Epidermal melanocyte (primary cell): ENCODE measurements around the gene KIRREL3.
"Not testable (repeated sequence)": the region's sequence is repeated elsewhere in the genome, so short reads cannot be mapped to it uniquely, and the experiment has no call there.

ENCODE experiments used
- DNase-seq: peaks from one replicate; pipeline ENCODE4 v3.0.0; 2011; ENCODE audit warnings: low spot score; ENCODE audit not compliant: insufficient read length

Gene KIRREL3

DNA sequence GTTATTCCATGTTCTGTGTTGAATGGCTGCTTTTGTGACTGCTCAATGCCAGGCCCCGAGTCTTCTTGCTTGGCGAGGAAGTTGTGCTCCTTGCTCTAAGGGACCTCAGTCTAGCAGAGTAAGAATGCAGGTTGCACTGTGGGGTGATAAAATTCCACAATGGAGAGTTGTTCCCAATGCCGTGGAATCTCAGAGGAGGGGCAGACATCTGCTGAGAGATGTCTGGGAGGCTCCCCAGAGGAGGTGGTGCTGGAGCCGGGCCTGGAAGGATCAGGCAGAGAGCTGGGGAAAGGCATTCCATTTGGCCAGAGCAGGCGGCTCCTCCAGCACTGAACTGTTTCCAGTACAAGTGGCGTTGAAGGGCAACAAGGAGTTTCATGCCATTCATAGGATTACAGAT lies 589.9 kb downstream of the KIRREL3 start:
- DNase-seq, result peak; percentile 62

DNA sequence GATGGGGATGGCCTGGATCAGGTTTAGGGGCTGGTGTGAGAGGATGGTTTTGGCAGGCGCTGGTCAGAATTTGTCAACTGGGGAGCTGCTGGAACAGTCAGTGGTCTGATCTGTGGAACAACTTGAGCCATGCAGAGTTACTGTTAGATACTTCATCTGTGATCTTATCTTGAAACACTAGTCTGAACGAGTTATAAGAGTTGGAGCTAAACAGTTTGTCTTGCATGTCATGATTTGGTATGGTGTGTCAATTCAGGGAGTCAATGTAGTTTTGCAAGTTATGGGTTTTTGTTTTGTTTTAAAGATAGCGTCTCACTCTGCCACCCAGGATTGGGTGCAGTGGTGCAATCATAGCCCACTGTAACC lies 591.0 kb downstream of the KIRREL3 start:
- no peak for DNase-seq

DNA sequence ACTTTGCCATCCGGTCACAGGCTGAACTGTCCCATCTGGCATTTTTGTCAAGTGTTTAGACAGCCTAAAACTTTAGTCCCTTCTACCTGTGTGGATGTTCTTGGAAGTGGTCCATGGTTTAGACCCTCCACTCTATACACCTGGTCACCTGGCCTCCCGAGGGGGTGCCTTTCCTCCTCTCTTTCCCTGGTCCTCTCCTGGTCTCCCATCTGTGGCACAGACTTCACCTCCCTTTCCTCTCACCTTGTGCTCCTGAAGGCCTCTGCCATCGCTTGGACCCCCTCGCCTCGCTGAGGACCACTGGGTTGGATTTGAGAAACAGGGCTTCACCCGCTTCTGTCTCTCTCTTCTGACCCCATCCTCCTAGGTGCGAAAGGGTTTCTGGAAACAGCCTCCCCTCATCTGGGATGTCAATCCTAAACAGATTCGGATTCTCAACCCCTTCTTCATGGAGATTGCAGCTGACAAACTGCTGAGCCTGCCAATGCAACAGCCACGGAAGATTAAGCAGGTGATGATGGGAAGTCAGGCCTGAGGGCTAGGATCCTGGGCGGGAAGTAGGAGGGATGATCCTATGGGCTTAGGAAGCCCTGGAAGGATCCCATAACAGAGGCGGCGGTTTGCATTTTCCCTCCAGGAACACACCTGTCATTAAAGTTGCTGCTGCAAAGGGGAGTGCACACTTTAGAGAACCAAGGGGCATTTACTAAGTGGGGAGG lies 591.5 kb downstream of the KIRREL3 start:
- no peak for DNase-seq

DNA sequence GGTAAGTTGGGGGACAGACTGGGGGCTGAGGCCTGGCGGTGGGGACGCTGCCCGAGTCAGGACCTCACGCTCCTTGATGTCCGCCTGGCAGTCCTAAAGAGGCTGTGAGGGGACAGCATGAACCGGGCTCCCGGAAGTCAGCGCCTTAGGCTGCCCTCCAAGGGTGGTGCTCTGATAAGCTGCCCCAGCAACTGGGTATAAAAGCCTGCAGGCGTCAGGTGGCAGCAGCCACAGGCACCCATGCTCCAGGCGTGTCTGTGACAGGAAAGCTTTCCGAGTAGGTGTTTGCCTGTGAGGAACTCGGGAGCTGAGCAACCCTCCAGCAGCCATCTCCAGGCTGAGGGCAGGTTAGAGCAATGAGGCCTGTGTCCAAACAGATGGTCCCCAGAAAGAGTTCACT lies 592.1 kb downstream of the KIRREL3 start:
- DNase-seq, result no peak

DNA sequence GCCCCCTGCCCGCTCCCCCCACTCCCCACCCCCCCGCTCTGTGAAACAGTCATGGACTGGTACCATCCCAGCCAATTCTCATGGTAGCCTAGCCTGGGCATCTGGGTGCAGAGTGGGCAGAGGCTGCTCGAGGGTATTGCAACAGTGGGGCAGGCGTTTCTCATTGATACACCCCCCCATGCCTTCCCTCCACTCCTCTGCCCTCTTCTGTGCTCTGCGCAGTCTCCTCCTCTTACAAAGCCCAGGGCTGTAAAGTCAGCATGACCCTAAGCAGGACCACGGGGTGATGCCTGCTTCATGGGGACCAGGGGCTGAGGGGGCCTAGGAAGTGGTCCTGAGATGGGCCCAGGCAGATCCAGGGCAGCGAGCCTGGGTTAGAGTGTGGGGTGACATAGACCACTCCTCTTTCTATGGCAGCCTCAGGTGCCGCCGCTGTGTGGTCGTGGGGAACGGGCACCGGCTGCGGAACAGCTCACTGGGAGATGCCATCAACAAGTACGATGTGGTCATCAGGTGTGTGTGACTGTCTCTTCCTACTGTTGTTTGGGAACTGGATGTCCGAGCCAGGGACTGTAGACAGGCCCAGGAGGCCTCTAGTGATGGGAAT lies 592.8 kb downstream of the KIRREL3 start:
- no peak for DNase-seq

DNA sequence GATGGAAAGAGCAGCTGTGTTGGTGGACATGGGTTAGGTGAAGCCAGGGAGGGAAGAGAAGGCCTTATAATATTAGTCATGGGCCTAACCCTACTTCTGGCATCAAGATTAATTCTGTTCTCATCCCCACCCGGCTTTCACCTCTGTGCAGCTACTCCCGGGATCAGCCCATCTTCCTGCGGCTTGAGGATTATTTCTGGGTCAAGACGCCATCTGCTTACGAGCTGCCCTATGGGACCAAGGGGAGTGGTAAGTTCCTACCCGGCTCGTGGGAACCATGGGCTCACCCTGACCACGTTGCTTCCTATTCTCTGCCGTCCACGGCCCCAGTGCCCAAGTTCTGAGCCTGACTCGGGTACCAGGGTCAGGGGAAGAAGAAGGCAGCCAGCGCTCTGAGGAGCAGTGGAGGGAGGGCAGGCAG lies 593.5 kb downstream of the KIRREL3 start:
- DNase-seq, result no peak

DNA sequence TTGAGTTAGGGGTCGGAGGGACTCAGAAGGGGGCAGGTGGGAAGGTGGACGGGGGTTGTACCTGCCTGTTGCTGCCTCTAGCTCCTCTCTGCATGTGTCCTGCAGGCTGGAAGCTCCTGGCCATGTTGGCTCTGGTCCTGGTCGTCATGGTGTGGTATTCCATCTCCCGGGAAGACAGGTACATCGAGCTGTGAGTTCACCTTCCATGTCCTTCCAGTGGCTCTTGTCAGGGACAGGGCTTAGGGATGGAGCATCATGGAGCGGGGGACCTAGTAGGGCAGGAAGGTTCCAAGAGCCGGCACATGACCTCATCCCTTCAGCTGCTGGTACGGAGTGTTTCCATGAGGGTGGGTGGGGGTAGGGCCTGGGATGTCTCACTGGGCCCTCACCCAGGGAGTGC lies 594.2 kb downstream of the KIRREL3 start:
- no peak for DNase-seq

DNA sequence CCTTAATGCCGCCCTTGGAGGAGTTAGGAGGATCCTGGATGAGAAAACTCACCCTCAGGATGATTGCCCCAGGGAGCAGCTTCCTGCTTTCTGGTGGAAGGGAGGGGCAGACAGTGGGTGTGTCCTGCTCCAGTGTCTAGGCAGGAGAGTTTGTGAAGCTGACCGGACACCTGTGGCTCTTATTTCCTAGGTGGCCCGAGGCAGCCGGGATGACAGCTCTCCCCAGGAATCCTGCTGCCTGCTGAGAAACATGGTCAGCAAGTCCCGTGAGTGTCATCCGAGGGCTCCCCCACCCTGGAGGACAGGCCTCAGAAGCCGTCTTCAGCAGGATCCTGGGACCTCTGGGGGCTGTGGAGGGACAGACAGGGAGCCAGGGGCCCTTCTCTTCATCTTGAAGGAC lies 594.7 kb downstream of the KIRREL3 start:
- no peak for DNase-seq

DNA sequence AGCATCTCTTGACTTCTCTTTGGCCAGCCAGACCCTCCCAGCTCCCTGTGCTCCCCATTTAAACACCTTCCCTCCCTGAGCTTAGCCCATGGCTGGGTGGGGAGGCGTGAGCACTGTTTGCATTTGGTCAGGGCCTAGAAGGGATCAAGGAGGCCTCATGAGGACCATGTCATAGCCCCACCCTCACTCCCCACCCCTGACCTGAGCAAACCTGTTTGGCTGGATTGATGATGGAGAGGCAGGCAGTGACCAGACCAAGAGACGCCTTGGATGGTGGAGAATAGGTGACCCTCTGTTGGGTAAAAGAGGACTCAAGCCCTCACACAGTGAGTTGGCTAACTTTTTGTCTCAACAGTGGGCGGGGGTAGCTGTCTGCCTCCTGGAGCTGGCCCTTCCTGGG lies 595.2 kb downstream of the KIRREL3 start:
- DNase-seq, result no peak

DNA sequence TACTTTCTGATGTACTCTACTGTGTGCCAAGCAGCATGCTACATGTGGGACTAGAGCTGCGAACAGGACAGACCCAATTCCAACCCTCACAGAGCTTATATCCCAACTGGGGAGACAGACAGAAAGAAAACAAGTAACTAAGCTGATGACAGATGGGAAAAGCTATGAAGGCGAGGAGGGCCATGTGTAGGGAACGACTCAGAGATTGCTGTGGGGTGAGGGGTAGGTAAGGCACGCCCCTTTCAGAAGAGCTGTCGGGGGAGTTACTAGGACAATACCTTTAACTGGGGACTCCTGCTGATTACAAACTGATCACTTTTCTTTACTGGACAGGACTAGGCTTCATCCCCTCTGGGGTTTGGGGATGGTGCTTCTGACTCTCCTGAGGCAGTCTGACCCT lies 596.2 kb downstream of the KIRREL3 start:
- DNase-seq, result no peak

DNA sequence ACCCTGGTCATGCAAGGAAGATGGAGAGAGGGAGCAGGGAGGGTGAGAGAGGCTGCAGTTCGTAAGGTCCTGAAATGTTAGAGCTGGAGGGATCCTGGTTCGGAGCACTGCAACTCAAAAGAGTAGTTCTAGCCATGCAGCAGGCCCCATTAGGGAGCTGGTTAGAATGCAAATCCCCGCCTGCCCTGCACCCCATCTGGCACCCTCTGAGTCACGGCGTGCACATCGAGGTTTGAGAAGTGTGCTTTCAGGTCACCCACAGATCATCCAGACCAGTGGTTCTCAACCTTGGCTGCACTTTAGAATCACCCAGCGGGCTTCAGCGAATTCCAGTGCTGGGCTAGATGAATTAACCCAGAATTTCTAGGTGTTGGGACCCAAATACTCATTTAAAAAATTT lies 596.9 kb downstream of the KIRREL3 start:
- DNase-seq, result no peak

DNA sequence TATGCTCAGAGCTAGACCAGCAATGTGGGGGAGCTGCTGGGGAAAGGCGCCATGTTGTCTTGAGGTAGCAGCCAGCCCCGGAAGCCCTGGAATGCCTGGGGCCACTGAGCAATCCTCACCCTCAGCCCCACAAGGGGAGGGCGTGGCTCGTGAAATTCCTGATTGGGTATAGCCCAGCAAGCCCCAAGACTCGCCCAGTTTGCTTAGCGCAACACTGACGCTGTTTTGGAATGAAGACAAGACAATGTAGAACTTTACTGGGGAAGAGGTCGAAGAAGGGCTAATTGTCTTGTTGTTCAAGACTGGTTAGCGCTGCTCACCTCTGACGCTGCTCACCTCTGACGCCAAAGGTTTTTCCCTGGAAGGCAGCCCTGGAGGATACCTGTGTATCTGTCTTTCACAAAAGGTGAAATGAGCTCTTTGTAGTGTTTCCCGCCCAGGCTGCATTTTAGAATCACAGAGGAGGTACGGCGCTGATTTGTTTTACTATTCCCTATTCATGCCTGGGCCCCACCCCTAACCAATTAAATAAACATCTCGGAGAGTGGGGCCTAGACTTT lies 597.5 kb downstream of the KIRREL3 start:
- no peak for DNase-seq

DNA sequence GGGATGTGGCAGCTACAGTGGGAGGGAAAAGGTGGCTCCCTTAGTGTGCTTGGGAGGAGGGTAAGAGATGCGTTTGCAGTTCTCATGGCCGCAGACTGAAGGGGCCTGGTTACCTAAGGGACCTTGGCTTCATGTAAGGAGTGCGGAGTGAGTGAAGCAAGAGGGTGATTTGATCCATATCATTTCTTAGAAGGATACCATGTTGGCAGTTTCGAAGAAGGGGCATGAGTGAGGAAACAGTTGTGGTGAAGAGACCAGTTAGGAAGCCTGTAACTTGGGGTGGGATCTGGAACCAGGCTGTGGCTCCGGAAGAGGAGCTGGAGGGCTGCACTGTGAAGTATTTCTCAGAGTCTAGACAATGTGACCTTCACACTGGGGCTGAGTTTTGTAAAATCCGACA lies 600.1 kb downstream of the KIRREL3 start:
- DNase-seq, result no peak

DNA sequence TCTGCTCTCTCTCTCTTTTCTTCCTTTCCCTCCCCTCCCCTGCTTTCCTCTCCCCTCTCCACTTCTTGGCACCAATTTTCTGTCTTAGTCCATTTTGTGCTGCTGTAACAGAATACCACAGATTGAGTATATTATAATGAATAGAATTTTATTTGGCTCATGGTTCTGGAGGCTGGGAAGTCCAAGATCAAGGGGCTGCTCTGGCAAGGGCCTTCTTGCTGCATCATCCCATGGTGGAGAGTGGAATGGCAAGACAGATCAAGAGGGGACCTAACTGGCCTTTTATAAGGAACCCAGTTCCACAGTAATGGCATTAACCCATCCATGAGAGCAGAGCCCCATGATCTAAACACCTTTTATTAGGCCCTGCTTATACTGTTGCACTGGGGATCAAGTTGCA lies 600.6 kb downstream of the KIRREL3 start:
- DNase-seq, result no peak

DNA sequence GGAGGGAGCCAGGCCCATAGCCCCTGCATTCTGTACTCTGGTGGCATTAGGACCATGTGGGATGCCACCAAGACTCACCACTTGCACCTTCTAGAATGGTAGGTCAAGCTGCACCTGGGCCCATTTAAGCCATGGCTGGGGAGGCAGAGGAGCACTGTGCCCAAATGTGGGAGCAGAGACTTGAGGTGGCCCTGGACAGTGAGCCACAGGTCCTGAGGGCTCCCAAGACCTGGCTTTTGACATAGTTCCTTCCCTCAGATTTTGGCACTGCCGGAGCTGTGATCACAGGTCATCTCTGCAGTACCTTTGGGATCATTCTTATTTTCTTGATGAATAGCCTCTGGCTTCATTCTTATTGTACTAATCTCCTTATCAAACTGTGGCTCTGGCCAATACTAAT lies 601.8 kb downstream of the KIRREL3 start:
- no peak for DNase-seq

DNA sequence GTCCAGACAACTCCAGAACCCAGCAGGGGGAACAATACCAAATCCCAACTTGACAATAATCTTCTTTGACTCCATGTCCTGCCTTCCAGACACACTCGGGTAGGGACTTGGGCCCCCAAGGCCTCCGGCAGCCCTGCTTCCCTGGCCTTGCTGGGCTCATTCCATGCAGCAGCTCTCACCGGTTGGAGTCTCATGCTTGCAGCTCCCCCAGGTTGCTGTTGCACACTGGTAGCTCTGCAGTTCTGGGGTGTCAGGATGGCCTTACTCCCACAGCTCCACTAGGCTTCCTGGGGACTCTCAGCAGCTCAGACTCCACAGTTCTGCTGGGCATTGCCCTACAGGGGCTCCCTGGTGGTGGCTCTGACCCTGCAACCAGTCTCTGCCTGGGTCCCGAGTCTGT lies 602.3 kb downstream of the KIRREL3 start:
- no peak for DNase-seq

DNA sequence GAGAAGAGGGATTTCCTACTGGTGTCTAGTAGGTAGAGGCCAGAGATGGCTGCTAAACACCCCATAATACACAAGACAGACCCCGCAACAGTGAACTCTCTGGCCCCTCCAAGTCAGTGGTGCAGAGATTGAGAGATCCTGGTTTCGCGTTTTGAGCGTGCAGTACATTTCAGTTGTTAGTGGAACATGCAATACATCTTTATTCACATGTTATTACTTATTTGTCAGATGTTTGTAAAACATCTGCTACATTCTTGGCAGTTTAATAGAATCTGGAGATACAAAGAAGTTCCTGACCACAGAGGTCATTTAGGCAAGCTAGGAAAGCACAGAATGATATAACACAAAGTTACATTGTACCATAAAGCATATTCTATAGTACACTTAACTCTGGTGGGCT lies 603.6 kb downstream of the KIRREL3 start:
- DNase-seq, result no peak

DNA sequence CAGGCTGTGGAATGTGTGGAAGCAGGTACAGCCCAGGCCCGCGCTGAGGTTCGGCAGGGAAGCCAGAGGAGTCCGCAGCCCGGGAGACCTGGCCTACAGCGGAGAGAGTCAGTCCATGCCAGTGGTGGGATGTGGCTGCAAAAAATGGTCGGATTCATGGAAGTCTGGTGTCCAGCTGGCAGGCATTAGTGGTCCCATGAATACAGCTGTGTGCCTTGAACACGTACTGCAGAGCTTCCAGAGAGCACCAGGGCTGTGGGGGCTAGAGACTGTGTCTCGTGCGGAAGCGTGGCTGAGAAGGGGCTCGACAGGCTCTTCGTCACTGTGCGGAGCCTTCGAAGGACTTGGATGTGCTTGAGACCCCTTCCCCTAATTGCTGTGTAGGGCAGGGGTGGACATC lies 604.3 kb downstream of the KIRREL3 start:
- DNase-seq, result not testable (repeated sequence)

DNA sequence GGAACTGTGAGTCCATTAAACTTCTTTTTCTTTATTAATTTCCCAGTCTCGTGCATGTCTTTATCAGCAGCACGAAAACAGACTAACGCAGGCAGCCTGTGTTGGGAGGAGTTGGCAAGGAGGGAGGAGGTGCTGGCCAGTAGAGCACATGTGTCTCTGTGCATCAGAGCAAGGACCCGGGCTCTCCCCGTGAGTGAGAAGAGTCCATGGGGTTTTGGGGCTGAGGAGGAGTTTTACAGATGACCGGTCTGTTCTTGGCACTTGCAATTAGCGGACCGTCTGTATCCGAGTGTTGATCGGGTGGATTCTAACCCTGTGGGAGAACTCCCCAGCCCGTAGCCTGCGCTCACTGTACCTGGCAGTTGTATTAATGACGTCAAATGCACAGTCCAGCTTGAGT lies 604.8 kb downstream of the KIRREL3 start:
- DNase-seq, result not testable (repeated sequence)

DNA sequence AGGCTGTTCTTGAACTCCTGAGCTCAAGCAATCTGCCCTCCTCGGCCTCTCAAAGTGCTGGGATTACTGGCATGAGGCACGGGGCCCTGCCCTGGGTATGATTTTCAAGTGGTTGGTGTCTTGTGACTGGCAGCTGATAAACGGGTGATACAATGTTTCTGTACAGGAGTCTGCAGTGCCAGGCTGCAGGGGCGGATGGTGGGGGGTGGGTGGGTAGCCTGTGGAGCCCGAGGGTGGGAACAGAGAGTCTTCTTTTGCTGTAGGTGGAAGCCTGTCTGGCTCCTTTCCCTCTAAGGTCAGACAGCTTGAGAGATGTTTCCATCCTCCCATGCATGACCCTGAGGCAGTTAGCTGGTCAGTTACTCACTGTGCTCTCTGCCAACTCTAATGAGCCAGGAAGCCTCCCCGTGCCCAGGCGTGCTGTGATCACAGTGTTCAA lies 605.9 kb downstream of the KIRREL3 start:
- DNase-seq, result not testable (repeated sequence)

DNA sequence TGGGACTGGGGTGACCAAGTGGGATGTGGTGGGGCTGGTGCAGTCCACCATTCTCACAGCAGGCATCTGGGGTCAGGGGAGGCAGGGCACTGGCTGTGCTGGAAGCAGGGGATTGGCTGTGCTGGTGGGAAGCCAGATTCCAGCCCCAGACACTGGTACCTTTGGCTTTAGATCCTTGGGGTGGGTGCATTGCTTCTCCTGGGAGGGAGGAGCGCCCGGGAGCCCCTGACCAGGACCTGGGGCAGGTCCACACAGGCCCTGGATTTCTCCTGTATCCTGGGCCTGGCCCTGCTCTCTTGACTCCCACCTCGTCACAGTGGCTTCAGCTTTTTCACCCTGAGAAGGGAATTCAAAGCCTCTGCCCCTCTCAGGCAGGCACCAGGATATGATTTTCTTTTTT lies 606.5 kb downstream of the KIRREL3 start:
- no peak for DNase-seq

DNA sequence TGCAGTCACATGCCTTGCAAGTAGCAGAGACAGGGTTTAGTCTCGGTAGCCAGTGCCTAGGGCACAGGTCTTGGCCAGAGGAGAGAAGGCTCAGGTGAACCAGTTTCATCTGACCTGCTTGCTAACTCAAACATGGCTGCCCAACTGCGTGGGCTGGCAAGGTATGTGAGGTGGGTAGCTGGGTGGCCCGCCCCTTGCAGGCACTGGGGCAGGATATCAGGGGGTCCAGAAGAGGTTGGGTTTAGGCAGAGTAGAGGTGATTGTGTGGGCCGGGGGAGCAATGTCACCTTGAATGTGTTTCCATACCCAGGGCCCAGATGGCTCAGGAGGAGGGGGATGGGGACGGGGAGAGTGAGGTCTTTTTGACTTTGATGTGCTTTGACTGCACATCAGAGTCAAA lies 607.4 kb downstream of the KIRREL3 start:
- DNase-seq, result no peak

DNA sequence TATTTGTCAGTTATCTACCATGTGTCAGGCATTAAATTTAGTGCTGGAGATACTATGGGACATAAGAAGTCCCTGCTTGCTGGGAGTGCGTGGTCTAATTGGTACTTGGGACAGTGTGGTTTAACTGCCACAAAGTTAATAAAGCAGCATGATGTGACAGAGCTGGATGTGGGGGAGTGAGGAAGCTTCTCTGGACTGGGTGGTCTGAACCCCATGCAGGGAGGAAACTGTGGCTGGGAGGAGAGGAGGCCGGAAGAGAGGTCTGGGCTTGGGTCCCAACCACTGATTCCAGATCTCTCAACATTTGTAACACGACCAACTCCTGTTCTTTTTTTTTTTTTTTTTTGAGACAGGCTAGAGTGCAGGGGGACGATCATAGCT lies 607.9 kb downstream of the KIRREL3 start:
- no peak for DNase-seq
